Activated naive CD8-positive, alpha-beta T cell treated with anti-CD3 and anti-CD28 coated beads, Interleukin-2, amount 50 U/mL, for 16 hours (primary cell): Measurements from ENCODE around the gene USP32.
"Not testable (repeated sequence)": the region's sequence is repeated elsewhere in the genome, so short reads cannot be mapped to it uniquely, and the experiment has no call there.

Experiments
- DNase-seq: peaks from one replicate; pipeline ENCODE4 v3.0.0-alpha.2; 2020; ENCODE audit warnings: low read depth, low spot score

Gene USP32

GRCh38 chr17:60231234-60231633, 160.7 kb downstream of the USP32 start:
- DNase-seq: no peak

GRCh38 chr17:60230358-60230757, 161.6 kb downstream of the USP32 start:
- no peak for DNase-seq

DNA sequence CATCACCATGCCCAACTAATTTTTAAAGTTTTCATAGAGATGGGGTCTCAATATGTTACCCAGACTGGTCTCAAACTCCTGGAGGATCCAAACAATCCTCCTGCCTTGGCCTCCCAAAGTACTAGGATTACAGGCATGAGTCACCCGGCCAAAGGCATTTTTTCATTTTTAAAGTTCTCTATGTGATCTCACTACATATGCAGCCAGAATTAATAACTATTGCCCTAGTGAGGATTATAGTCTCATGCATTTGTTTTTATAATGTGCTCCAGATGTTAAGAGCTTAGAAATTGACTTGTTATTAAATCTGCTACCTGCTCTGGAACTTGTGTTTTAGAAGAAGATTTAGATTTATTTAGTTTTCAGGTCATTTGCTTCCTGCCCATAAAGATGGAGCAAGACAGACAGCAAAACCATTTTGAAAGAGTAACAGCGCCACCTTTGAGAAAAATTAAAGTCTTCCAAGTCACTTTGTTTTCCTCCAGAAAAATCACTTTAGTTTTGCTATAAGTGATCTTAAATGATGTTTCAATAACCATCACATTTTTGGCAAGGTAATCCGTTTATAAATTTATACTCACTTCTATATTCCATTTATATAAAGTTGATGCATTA, 162.6 kb downstream of the USP32 start:
- no peak for DNase-seq

DNA sequence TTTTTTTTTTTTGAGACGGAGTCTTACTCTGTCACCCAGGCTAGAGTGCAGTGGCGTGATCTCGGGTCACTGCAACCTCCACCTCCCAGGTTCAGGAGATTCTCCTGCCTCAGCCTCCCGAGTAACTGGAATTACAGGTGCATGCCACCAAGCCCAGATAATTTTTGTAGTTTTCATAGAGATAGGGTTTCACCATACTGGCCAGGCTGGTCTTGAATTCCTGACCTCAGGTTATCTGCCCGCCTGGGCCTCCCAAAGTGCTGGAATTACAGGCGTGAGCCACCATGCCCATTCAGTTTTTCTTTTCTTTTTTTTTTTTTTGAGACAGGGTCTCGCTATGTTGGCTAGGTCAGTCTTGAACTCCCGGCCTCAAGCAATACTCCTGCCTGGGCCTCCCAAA, 164.7 kb downstream of the USP32 start:
- DNase-seq: not testable (repeated sequence)

DNA sequence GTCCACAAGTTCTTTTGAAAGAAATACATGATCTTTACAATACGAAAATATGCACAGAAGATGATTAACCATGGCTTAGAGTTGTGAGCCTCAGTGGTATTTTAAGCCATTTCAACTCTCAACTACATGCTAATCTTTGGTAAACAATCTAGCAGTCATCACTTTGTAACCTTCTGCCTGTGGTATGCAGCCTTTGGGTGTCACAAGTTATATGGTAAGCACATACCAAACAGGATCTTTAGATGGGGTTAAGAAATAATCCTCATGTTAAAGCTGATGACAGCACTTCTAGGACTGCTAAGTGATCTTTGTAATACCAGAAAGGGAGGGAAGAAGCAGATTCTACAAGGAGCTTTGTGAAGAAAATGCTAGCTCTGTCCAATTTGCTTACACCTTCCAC, 167.9 kb downstream of the USP32 start:
- DNase-seq: no peak

DNA sequence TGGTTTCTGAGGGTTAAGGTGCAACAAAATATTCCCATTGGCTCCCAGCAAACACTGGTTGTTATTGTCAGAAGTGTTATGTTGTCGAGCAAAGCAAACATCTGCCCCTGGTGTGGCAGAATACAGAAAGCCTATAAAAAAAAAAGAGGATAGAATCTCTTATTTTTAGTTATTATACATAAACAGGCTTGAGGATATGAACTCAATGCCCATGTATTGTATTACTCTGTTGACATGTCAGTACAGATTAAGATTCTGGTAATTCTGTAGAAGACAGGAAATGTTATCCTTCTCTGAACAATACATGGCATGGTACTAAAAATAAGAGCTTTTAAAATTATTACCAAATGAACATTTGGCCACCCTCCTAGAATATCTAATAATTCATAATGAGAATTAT, 168.5 kb downstream of the USP32 start:
- no peak for DNase-seq

- not testable (repeated sequence) for DNase-seq
These were observed 173.2 kb downstream of the USP32 start for GRCh38 chr17:60218774-60219173.

- DNase-seq: not testable (repeated sequence)
These were observed 176.0 kb downstream of the USP32 start for GRCh38 chr17:60215895-60216294.

- not testable (repeated sequence) for DNase-seq
These were observed 180.7 kb downstream of the USP32 start for GRCh38 chr17:60211282-60211681.

- not testable (repeated sequence) for DNase-seq
These were observed 183.6 kb downstream of the USP32 start for GRCh38 chr17:60208302-60208701.

DNA sequence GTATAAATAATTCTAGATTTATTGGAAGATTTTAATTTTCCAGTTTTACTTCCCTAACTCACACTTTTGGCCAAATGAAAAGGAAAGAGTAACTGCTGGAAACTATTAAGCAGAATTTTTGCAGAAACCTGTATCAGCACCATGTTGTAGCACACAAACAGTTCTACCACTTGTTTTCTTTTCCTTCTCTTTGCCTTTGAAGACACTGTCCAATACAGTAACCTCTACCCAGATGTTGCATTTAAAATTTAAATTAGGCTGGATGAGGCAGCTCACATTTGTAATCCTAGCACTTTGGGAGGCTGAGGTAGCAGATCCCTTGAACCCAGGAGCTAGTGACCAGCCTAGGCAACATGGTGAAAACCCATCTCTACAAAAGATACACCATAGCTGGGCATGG, 186.2 kb downstream of the USP32 start:
- DNase-seq: not testable (repeated sequence)

DNA sequence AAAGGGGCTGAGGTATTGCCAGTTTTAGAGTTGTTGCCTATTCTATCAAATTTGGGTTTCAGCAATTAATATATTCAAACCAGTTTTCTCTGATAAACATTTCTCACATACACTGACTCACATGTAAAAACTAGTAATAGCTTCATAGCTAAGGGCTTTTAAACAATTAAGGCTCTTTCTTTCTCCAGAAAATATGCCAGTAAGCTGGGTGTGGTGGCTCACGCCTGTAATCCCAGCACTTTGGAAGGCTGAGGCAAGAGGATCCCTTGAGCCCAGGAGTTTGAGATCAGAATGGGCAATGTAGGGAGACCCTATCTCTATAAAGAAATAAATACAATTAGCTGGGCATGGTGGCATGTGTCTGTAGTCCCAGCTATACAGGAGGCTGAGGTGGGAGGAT, 193.3 kb downstream of the USP32 start:
- not testable (repeated sequence) for DNase-seq

- not testable (repeated sequence) for DNase-seq
These were observed 197.8 kb downstream of the USP32 start for GRCh38 chr17:60194141-60194540.

- no peak for DNase-seq
These were observed 198.5 kb downstream of the USP32 start for GRCh38 chr17:60193482-60193881.

GRCh38 chr17:60193032-60193431, 198.9 kb downstream of the USP32 start:
- not testable (repeated sequence) for DNase-seq

GRCh38 chr17:60190032-60190431, 201.9 kb downstream of the USP32 start:
- DNase-seq: not testable (repeated sequence)

DNA sequence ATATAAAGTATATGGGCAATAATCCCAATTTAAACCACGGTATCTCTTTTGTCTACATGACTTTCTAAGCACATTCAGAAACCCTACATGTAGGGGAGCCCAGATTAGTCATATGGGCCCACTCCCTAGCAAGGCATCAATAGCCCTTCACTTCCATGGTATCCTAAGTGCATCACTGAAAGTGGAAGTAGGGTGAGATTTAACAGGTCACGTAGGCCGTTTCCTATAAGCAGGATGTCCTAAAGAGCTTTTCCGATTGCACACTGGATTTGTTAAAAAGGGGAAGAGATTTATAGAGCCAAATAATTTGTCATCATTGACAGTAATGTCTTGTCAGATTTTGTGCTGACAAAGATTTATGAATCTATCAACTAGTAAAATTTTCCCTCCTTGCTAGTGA, 203.2 kb downstream of the USP32 start:
- DNase-seq: no peak

DNA sequence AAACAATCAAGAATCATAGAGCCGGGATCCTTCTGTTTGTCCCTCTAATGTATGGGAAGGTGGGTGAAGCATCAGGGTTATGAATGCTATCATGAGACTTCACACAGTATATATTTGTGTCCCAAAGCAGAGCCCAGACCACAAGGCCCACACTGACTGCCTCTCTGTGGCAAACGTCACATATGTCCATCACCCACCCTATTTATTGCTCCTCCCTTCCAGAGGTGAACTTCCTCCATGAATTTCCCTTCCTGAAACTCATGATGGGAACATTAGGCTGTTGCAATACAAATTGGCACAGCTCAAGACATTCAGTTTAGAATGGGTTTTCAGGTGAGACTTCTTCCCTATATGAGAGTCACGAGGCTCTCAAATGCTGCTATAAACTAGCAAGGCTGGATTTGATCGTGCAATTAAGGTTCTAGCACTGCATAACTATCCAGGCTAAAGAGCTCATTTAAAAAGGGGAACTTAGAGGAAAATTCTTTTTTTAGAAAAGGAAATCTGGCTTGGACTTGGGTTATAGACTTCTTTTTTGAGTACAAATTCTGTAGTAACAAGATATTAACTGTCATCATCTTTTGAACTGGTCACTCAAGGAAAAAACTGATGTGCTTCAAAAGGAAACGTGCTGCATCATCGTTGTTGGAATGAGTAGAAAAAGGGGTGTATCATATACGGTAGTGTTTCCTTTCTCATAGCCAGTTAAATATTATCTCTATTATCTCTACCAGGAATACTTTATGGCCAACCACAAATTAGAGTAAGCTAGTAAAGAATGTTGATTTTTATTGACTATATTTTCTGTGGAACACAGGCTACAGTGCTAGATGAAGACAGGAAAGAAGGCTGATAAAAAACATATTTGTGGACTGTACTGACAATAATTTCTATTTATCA, 204.8 kb downstream of the USP32 start:
- not testable (repeated sequence) for DNase-seq

DNA sequence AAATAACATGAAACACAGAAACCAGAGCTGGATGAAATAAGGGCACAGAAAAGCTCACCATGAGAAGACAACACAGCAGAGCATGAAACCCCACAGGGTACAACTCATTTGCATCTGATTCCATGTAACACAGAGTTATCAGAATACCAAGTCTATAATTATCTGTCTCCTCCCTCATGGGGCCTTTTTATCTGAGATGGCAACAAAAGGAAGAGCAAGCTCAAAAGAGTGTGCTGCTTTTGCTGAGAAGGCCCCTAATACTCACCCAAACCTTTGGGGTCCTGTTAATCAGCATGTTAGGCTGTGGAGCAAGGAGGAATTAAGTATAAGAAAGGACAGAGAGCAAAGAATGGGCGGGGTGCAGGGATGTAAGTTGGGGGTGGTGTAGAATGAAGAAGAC, 205.6 kb downstream of the USP32 start:
- not testable (repeated sequence) for DNase-seq

DNA sequence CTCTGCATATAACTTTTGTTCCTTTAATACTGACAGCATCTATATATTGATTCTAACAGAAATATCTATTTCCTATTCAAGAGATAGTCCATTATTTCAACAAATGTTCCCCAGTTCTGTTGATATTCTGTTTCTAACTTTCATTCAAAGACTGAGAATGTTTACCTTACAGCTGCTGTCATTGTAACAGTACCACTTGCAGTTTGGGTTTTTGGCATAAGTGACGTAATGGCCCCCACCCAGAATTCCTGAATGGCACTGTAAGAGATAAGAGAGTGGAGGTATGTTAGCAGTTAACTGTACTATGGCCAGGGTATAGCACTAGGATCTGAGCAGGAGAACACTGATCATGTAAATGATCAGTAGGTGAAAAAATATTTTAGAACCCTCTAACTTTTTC, 211.6 kb downstream of the USP32 start:
- DNase-seq: not testable (repeated sequence)

GRCh38 chr17:60178180-60178579, 213.8 kb downstream of the USP32 start:
- DNase-seq: not testable (repeated sequence)

- DNase-seq: not testable (repeated sequence)
These were observed 215.2 kb downstream of the USP32 start for GRCh38 chr17:60176763-60177162.

DNA sequence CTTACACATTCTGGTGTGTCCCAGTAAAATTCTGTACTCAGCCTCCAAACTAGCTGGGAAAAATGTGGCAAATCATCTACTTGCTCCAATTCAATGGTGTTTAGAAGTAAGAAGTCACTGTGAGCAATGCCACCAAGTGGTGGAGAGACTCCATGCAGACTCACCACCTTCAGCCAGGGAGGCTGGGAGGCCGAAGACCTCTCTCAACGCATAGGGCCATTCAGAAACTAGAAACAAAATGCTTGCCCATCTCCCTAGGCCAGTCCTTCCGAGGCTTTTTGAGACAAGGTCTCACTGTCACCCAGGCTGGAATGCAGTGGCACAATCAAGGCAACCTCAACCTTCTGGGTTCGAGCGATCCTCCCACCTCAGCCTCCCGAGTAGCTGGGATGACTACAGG, 217.2 kb downstream of the USP32 start:
- DNase-seq: not testable (repeated sequence)
